Loucy (cell line): ENCODE data around the gene XXYLT1.

ENCODE experiments used
- H2AFZ ChIP-seq: fragments of 200-600 bp; sonication (generic); 2 replicates; pipeline ENCODE4 v1.6.0; 2016; ENCODE audit warnings: antibody characterized with exemption, mild to moderate bottlenecking, low read length, moderate library complexity
- H3F3A ChIP-seq: fragments of 200-600 bp; 2 replicates; pipeline ENCODE4 v1.6.0; 2016; ENCODE audit warnings: antibody characterized with exemption, low read depth, mild to moderate bottlenecking
- H3K27me3 ChIP-seq: fragments of 200-600 bp; sonication (generic); 2 replicates; pipeline ENCODE4 v1.6.1; 2014; ENCODE audit warnings: low read length, mild to moderate bottlenecking; ENCODE audit not compliant: insufficient read depth, poor library complexity, severe bottlenecking
- H3K36me3 ChIP-seq: fragments of 200-600 bp; sonication (generic); 2 replicates; pipeline ENCODE4 v1.6.1; 2016; ENCODE audit warnings: low read length; ENCODE audit not compliant: insufficient read depth
- H3K4me1 ChIP-seq: fragments of 200-600 bp; sonication (generic); 2 replicates; pipeline ENCODE4 v1.5.1; 2014; ENCODE audit warnings: low read length, mild to moderate bottlenecking; ENCODE audit not compliant: insufficient read depth, poor library complexity, severe bottlenecking
- H3K4me2 ChIP-seq: fragments of 200-600 bp; sonication (generic); 2 replicates; pipeline ENCODE4 v1.6.0; 2014; ENCODE audit warnings: antibody characterized with exemption, low read length, low read depth, mild to moderate bottlenecking; ENCODE audit not compliant: poor library complexity, severe bottlenecking
- H3K4me3 ChIP-seq: fragments of 200-600 bp; sonication (generic); 2 replicates; pipeline ENCODE4 v1.5.1; 2014; ENCODE audit warnings: low read length, mild to moderate bottlenecking, mixed read lengths; ENCODE audit not compliant: poor library complexity, severe bottlenecking
- H3K79me2 ChIP-seq: fragments of 200-600 bp; sonication (generic); 2 replicates; pipeline ENCODE4 v1.6.1; 2014; ENCODE audit warnings: low read length; ENCODE audit not compliant: insufficient read depth
- H3K9ac ChIP-seq: fragments of 200-600 bp; sonication (generic); 2 replicates; pipeline ENCODE4 v1.6.0; 2014; ENCODE audit warnings: mild to moderate bottlenecking, low read depth, low read length, moderate library complexity; ENCODE audit not compliant: poor library complexity, severe bottlenecking
- H3K9me2 ChIP-seq: fragments of 200-600 bp; sonication (generic); replicated peaks from 2 replicates; pipeline ENCODE4 v1.6.1; 2016; ENCODE audit warnings: low read depth, low read length, mixed read lengths
- H3K9me3 ChIP-seq: fragments of 200-600 bp; sonication (generic); 2 replicates; pipeline ENCODE4 v1.6.1; 2014; ENCODE audit warnings: mild to moderate bottlenecking, antibody characterized with exemption, low read length, low read depth; ENCODE audit not compliant: insufficient read depth
- H4K20me1 ChIP-seq: fragments of 200-600 bp; sonication (generic); 2 replicates; pipeline ENCODE4 v1.6.0; 2014; ENCODE audit warnings: antibody characterized with exemption, low read length, mild to moderate bottlenecking; ENCODE audit not compliant: insufficient read depth, poor library complexity, severe bottlenecking
- CTCF ChIP-seq: fragments of 200-600 bp; sonication (generic); conservative IDR thresholded peaks from 2 replicates; pipeline ENCODE4 v1.5.1; 2014; ENCODE audit warnings: mild to moderate bottlenecking, antibody characterized with exemption, low read length
- EZH2phosphoT487 ChIP-seq: fragments of 200-600 bp; IDR thresholded peaks from 2 replicates; pipeline ENCODE4 v1.6.1; 2018; ENCODE audit warnings: antibody characterized with exemption, mild to moderate bottlenecking, moderate library complexity, borderline replicate concordance

XXYLT1 gene

DNA sequence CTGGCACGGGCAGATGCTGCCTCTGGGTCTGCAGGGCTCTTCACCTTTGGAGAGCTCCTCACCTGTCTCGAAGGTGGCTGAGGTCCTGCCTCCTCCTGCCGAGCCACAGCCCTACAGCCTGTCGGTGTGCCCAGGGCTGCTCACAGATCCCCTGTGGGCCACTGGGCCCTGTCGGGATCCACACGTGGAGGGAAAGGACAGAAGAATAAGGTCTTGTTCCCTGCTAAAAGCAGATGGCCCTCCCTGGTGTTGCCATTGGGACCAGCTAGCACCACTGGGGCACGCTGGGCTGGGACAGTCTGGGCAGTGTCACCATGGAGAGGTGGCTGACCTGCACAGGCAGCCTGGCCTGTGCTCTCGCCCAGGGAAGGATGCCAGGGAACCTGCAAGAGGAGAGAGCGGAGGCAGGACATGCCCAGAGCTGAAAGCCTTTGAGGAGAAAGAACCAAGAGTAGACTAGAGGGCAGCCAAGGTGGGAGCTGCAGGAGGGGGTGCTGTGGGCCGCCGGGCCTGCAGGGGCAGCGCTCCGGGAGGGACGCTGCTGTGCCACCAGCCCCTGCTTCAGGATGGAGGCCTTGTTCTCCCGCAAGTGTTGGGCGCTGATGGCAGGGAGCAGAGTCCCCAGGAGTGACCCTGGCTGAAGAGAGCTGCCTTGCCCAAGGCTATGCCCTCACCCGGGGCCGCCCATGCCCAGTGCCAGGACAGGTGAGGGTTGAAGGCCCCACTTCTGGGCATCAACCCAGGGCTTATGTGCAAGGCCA lies 210.2 kb downstream of the XXYLT1 start:
- Histone ChIP-seq H3K9me3 (no peaks in the 10 kb centered on the region), H3K36me3 (peaks cover 2% of the 10 kb centered on the region; the same call in 1 of the 2 replicates), H3K4me2 (no peak overlapping the region), H3K79me2 (no peaks in the 10 kb centered on the region), H3F3A (no peaks in the 10 kb centered on the region), H4K20me1 (no peaks in the 10 kb centered on the region), H3K27me3 (no peaks in the 10 kb centered on the region), H3K9me2 (no peaks in the 10 kb centered on the region), H2AFZ (no peak overlapping the region), H3K9ac (no peak overlapping the region), H3K4me3 (no peak overlapping the region), H3K4me1 (peaks cover 7% of the 10 kb centered on the region)
- TF ChIP-seq CTCF (no peak), EZH2phosphoT487 (no peak)

- Histone ChIP-seq H3K9me2 (no peaks in the 10 kb centered on the region), H3K4me3 (no peak overlapping the region), H3K9ac (no peak overlapping the region), H3K4me1 (peaks cover 7% of the 10 kb centered on the region), H3K9me3 (no peaks in the 10 kb centered on the region), H3F3A (no peaks in the 10 kb centered on the region), H3K79me2 (no peaks in the 10 kb centered on the region), H3K27me3 (no peaks in the 10 kb centered on the region), H2AFZ (no peak overlapping the region), H3K36me3 (no peaks in the 10 kb centered on the region), H3K4me2 (no peak overlapping the region), H4K20me1 (no peaks in the 10 kb centered on the region)
- no peak for TF ChIP-seq EZH2phosphoT487
- TF ChIP-seq CTCF, result no peak
Measured at GRCh38 chr3:195060217-195060481, 210.8 kb downstream of the XXYLT1 start.

GRCh38 chr3:195059471-195060216 lies 211.3 kb downstream of the XXYLT1 start:
- Histone ChIP-seq H2AFZ (no peak overlapping the region), H4K20me1 (no peaks in the 10 kb centered on the region), H3K4me3 (no peak overlapping the region), H3K9me2 (no peaks in the 10 kb centered on the region), H3K4me2 (no peak overlapping the region), H3F3A (no peaks in the 10 kb centered on the region), H3K9ac (no peak overlapping the region), H3K36me3 (no peaks in the 10 kb centered on the region), H3K27me3 (no peaks in the 10 kb centered on the region), H3K9me3 (no peaks in the 10 kb centered on the region), H3K79me2 (no peaks in the 10 kb centered on the region), H3K4me1 (peaks cover 6% of the 10 kb centered on the region)
- TF ChIP-seq EZH2phosphoT487 (no peak), CTCF (no peak)
